Calu3 (cell line): ENCODE data around the gene GSDME. TPM values are rescaled to one million over a fixed set of nuclear protein-coding genes. Genes with fewer than 3 reads are reported as not detected.

ENCODE experiments used
- BruUV-seq: library from RNA; stranded (reverse); fragments of 400-500 nt; replicated peaks from 2 replicates; lab custom pipeline; 2021; lab: Mats Ljungman, UMichigan
- CTCF ChIA-PET: fragments of 300-600 bp; sonication (Branson Sonifier 250); formaldehyde crosslinking; loops from one replicate; lab custom pipeline; 2022; ENCODE audit warnings: antibody characterized with exemption; lab: Charles Lee
- DNase-seq: peaks from one replicate; pipeline ENCODE4 v3.0.0; 2022
- H3K27ac Mint-ChIP-seq: one replicate; pipeline ENCODE4 v1.8.0; 2022; ENCODE audit warnings: mixed read lengths; ENCODE audit not compliant: unreplicated experiment
- H3K27me3 Mint-ChIP-seq: one replicate; pipeline ENCODE4 v1.8.0; 2022; ENCODE audit warnings: mixed read lengths; ENCODE audit not compliant: unreplicated experiment
- H3K36me3 Mint-ChIP-seq: one replicate; pipeline ENCODE4 v1.8.0; 2022; ENCODE audit warnings: mild to moderate bottlenecking, moderate library complexity, mixed read lengths; ENCODE audit not compliant: insufficient read depth, unreplicated experiment
- H3K4me1 Mint-ChIP-seq: one replicate; pipeline ENCODE4 v1.8.0; 2022; ENCODE audit warnings: mild to moderate bottlenecking, low read depth, mixed read lengths; ENCODE audit not compliant: unreplicated experiment
- H3K4me3 Mint-ChIP-seq: one replicate; pipeline ENCODE4 v1.8.0; 2022; ENCODE audit warnings: mild to moderate bottlenecking, low read depth, moderate library complexity, mixed read lengths; ENCODE audit not compliant: unreplicated experiment
- H3K9me3 Mint-ChIP-seq: one replicate; pipeline ENCODE4 v1.8.0; 2022; ENCODE audit warnings: low read depth, mixed read lengths; ENCODE audit not compliant: unreplicated experiment
- intact Hi-C: fragments of 100-400 bp; cut with micrococcal nuclease; formaldehyde crosslinking; loops from one replicate; pipeline ENCODE4 v1.10.0; 2022; ENCODE audit not compliant: unreplicated experiment
- total RNA-seq: library from RNA; stranded (reverse); gene quantifications from 2 replicates; pipeline ENCODE4 v1.2.3, GENCODE V29; 2022
- TF ChIP-seq, protein P1 (sequence below): fragments of 200-600 bp; IDR thresholded peaks from one replicate; pipeline ENCODE4 v1.8.0; 2022; ENCODE audit warnings: antibody characterized with exemption; ENCODE audit not compliant: unreplicated experiment

The GSDME gene
- total RNA-seq, 1 experiment from 2014 or later: 9.4 TPM

DNA sequence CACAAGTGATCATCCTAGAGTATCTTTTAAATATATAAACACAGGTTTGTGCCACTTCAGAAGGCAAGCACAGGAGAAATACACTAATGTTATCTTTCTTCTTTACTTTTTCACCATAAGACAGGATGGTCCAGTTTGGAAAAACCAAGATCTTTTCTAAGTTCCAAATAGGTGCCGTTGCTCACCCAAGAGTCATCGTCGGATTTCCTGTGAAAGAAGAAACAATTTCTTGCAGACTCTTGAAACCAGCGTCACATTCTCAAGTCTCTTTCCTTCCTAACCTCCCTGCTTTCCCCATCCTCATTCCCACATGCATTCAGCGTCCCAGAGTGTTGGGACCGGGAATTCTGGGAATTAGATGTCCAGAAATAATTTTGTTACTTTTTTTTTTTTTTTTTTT lies 42.8 kb upstream of the GSDME start:
- CTCF ChIA-PET: no interaction called here
- TF ChIP-seq, protein P1, sequence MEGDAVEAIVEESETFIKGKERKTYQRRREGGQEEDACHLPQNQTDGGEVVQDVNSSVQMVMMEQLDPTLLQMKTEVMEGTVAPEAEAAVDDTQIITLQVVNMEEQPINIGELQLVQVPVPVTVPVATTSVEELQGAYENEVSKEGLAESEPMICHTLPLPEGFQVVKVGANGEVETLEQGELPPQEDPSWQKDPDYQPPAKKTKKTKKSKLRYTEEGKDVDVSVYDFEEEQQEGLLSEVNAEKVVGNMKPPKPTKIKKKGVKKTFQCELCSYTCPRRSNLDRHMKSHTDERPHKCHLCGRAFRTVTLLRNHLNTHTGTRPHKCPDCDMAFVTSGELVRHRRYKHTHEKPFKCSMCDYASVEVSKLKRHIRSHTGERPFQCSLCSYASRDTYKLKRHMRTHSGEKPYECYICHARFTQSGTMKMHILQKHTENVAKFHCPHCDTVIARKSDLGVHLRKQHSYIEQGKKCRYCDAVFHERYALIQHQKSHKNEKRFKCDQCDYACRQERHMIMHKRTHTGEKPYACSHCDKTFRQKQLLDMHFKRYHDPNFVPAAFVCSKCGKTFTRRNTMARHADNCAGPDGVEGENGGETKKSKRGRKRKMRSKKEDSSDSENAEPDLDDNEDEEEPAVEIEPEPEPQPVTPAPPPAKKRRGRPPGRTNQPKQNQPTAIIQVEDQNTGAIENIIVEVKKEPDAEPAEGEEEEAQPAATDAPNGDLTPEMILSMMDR: no peak
- peaks cover 60% of the 10 kb centered on the region for H3K36me3 Mint-ChIP-seq

DNA sequence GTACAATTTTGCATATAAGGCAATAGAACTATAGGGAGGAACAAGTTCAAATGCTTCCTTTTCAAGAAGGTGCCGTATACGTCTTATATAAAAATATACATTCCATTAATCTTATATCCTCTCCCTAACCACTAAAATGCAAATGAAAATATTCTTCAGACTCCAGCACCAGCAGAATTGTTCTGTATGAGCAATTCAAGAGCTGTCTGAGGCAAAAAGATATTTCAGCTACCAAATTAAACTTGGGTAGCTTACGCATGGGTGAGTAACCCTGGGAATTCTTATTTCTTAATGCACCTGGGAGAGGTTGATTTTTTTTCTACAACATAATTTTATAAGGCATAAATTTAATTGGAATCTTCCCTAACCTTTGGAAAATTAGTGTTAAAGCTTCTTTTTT lies 42.2 kb upstream of the GSDME start:
- Mint-ChIP-seq H3K9me3 (no peaks in the 10 kb centered on the region), H3K27ac (no peak overlapping the region), H3K4me3 (no peak overlapping the region), H3K27me3 (no peaks in the 10 kb centered on the region), H3K4me1 (peaks cover 2% of the 10 kb centered on the region), H3K36me3 (peaks cover 54% of the 10 kb centered on the region)
- intact Hi-C loops: no loop called here
- DNase-seq: no peak
- TSS peak; percentile 15 for BruUV-seq
- CTCF ChIA-PET: no interaction called here
- TF ChIP-seq, protein P1: no peak

More for the DNA sequence above, 42.8 kb upstream of the GSDME start:
- Mint-ChIP-seq H3K27me3 (no peaks in the 10 kb centered on the region), H3K4me1 (no peaks in the 10 kb centered on the region), H3K4me3 (no peak overlapping the region), H3K27ac (no peak overlapping the region), H3K9me3 (no peaks in the 10 kb centered on the region)
- BruUV-seq: no TSS peak
- intact Hi-C loops: no loop called here
- DNase-seq: no peak

DNA sequence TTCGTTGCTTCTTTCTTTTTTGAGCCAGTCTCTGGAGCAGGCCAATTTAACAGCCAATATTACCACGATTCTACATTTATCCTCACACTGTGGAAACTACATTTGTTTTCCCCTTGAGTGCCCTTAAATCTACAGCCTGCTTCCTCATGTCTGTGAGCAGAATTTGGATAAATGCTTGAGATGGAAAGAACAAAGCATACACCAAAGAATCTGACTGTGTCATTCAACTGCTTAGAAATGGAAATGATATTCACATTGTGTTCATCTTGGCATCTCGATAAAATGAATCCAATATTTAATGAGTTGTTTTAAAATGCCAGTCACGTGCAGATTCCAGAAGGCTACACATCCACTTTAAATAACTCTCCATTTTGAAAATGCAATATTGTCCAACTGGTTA lies 41.0 kb upstream of the GSDME start:
- H3K4me3 Mint-ChIP-seq: no peak overlapping the region
- no peaks in the 10 kb centered on the region for H3K27me3 Mint-ChIP-seq
- no peak overlapping the region for H3K27ac Mint-ChIP-seq
- H3K4me1 Mint-ChIP-seq: peaks cover 11% of the 10 kb centered on the region
- intact Hi-C loops: no loop called here
- no peaks in the 10 kb centered on the region for H3K9me3 Mint-ChIP-seq
- DNase-seq: no peak
- CTCF ChIA-PET: no interaction called here
- no TSS peak for BruUV-seq
- TF ChIP-seq, protein P1: no peak
- H3K36me3 Mint-ChIP-seq: peaks cover 42% of the 10 kb centered on the region

DNA sequence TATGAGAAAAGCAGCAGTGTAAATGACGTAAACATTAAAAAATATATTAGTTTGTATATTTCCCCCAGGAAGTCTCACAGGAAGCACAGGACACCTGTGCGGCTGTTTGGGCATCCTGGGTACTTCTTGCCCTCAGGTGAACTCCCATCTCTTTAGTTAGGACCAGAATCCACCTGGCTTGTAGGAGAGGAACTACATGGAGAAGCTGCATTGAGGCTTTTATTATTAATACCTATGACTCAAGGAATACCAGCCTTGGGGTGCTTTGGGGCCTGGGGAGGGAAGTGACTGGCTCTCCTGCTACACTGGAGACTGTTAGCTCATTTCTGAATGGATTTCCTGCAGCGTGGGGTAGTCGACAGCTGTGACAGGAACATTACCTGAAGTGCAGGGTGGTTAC lies 40.0 kb upstream of the GSDME start:
- Mint-ChIP-seq H3K36me3 (peaks cover 32% of the 10 kb centered on the region), H3K27ac (no peak overlapping the region), H3K4me3 (no peak overlapping the region), H3K27me3 (no peaks in the 10 kb centered on the region), H3K9me3 (no peaks in the 10 kb centered on the region), H3K4me1 (peaks cover 11% of the 10 kb centered on the region)
- TF ChIP-seq, protein P1: no peak
- CTCF ChIA-PET: no interaction called here
- DNase-seq: no peak
- intact Hi-C loops: no loop called here
- BruUV-seq: no TSS peak
